Measurements from ENCODE around the gene TMEM255A. TPM values are rescaled to one million over a fixed set of nuclear protein-coding genes. Genes with fewer than 3 reads are reported as not detected.

Gene TMEM255A
- total RNA-seq, 2 donors from 2014 or later, result 0.22 to 0.35 TPM

- Histone ChIP-seq H3K27me3 (ENCODE audit: control insufficient read depth, insufficient read depth, low read length, poor library complexity, severe bottlenecking) (no peaks in the 10 kb centered on the region), H3K4me1 (ENCODE audit: control insufficient read depth, insufficient read depth, low read length) (no peaks in the 10 kb centered on the region), H3K4me3 (ENCODE audit: low read length) (no peak overlapping the region), H3K9me3 (ENCODE audit: control insufficient read depth, low read length) (no peaks in the 10 kb centered on the region), H3K9ac (ENCODE audit: extremely low read depth, low read length, poor library complexity, severe bottlenecking) (no peak overlapping the region), H3K27ac (ENCODE audit: low read depth, low read length) (no peak overlapping the region), H3K36me3 (ENCODE audit: control insufficient read depth, insufficient read depth, low read length) (no peaks in the 10 kb centered on the region)
- TF ChIP-seq, protein P1, sequence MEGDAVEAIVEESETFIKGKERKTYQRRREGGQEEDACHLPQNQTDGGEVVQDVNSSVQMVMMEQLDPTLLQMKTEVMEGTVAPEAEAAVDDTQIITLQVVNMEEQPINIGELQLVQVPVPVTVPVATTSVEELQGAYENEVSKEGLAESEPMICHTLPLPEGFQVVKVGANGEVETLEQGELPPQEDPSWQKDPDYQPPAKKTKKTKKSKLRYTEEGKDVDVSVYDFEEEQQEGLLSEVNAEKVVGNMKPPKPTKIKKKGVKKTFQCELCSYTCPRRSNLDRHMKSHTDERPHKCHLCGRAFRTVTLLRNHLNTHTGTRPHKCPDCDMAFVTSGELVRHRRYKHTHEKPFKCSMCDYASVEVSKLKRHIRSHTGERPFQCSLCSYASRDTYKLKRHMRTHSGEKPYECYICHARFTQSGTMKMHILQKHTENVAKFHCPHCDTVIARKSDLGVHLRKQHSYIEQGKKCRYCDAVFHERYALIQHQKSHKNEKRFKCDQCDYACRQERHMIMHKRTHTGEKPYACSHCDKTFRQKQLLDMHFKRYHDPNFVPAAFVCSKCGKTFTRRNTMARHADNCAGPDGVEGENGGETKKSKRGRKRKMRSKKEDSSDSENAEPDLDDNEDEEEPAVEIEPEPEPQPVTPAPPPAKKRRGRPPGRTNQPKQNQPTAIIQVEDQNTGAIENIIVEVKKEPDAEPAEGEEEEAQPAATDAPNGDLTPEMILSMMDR (conservative IDR thresholded peaks at IDR 0.05), result no peak
- Mint-ChIP-seq H3K4me3 (no peak overlapping the region), H3K9me3 (peaks cover 34% of the 10 kb centered on the region), H3K27ac (no peak overlapping the region), H3K27me3 (ENCODE audit: insufficient read depth) (no peaks in the 10 kb centered on the region), H3K4me1 (peaks cover 1% of the 10 kb centered on the region), H3K36me3 (ENCODE audit: low read depth) (no peaks in the 10 kb centered on the region)
- no peak for DNase-seq
These were observed 46.9 kb downstream of the TMEM255A start for GRCh38 chrX:120264341-120264740.

GRCh38 chrX:120262859-120263708 lies 48.2 kb downstream of the TMEM255A start:
- Histone ChIP-seq H3K9ac (ENCODE audit: extremely low read depth, low read length, poor library complexity, severe bottlenecking) (no peak overlapping the region), H3K27ac (ENCODE audit: low read depth, low read length) (no peak overlapping the region), H3K4me1 (ENCODE audit: control insufficient read depth, insufficient read depth, low read length) (no peaks in the 10 kb centered on the region), H3K9me3 (ENCODE audit: control insufficient read depth, low read length) (no peaks in the 10 kb centered on the region), H3K36me3 (ENCODE audit: control insufficient read depth, insufficient read depth, low read length) (no peaks in the 10 kb centered on the region), H3K27me3 (ENCODE audit: control insufficient read depth, insufficient read depth, low read length, poor library complexity, severe bottlenecking) (no peaks in the 10 kb centered on the region), H3K4me3 (ENCODE audit: low read length) (no peak overlapping the region)
- no peak overlapping the region for H3K27ac Mint-ChIP-seq
- no peaks in the 10 kb centered on the region for H3K27me3 Mint-ChIP-seq (ENCODE audit: insufficient read depth)
- 76% methylated on average over 8 of the region's 8 CpGs; no CpG with 5 or more reads in 1 of the 2 experiments for WGBS, 2 experiments (ENCODE audit: insufficient coverage in 1 of 2, insufficient read length in 1 of 2)
- no peak overlapping the region for H3K4me3 Mint-ChIP-seq
- no peaks in the 10 kb centered on the region for H3K36me3 Mint-ChIP-seq (ENCODE audit: low read depth)
- peak; percentile 57 for DNase-seq
- TF ChIP-seq, protein P1 (conservative IDR thresholded peaks at IDR 0.05), result no peak
- H3K9me3 Mint-ChIP-seq, result peaks cover 31% of the 10 kb centered on the region
- no peaks in the 10 kb centered on the region for H3K4me1 Mint-ChIP-seq

GRCh38 chrX:120260369-120260768 lies 50.9 kb downstream of the TMEM255A start:
- H3K36me3 Mint-ChIP-seq (ENCODE audit: low read depth), result peaks cover 6% of the 10 kb centered on the region
- H3K4me1 ChIP-seq (ENCODE audit: control insufficient read depth, insufficient read depth, low read length), result no peaks in the 10 kb centered on the region
- 83% methylated on average over 2 of the region's 3 CpGs; no CpG with 5 or more reads in 1 of the 2 experiments for WGBS, 2 experiments (ENCODE audit: insufficient coverage in 1 of 2, insufficient read length in 1 of 2)
- TF ChIP-seq, protein P1 (conservative IDR thresholded peaks at IDR 0.05), result no peak
- no peak overlapping the region for H3K4me3 Mint-ChIP-seq
- no peaks in the 10 kb centered on the region for H3K4me1 Mint-ChIP-seq
- H3K9me3 ChIP-seq (ENCODE audit: control insufficient read depth, low read length), result no peaks in the 10 kb centered on the region
- H3K27ac ChIP-seq (ENCODE audit: low read depth, low read length), result no peak overlapping the region
- DNase-seq, result no peak
- no peak overlapping the region for H3K9ac ChIP-seq (ENCODE audit: extremely low read depth, low read length, poor library complexity, severe bottlenecking)
- H3K9me3 Mint-ChIP-seq, result peaks cover 30% of the 10 kb centered on the region
- no peaks in the 10 kb centered on the region for H3K27me3 ChIP-seq (ENCODE audit: control insufficient read depth, insufficient read depth, low read length, poor library complexity, severe bottlenecking)
- H3K4me3 ChIP-seq (ENCODE audit: low read length), result no peak overlapping the region
- no peaks in the 10 kb centered on the region for H3K27me3 Mint-ChIP-seq (ENCODE audit: insufficient read depth)
- peaks cover 2% of the 10 kb centered on the region for H3K36me3 ChIP-seq (ENCODE audit: control insufficient read depth, insufficient read depth, low read length)
- no peak overlapping the region for H3K27ac Mint-ChIP-seq

All from endodermal cell (in vitro differentiated cells).